ENCODE measurements around the gene MUL1.
"Not testable (repeated sequence)": the region's sequence is repeated elsewhere in the genome, so short reads cannot be mapped to it uniquely, and the experiment has no call there.

Gene MUL1

GRCh38 chr1:20511518-20512428, 3.8 kb upstream of the MUL1 start:
- peak; percentile 67 for DNase-seq (ENCODE audit: low read depth)

GRCh38 chr1:20508411-20508771, 440 bp upstream of the MUL1 start:
- DNase-seq (ENCODE audit: low read depth), result no peak

GRCh38 chr1:20507248-20507563, 745 bp downstream of the MUL1 start:
- DNase-seq (ENCODE audit: low read depth), result no peak

GRCh38 chr1:20505488-20505887, 2.5 kb downstream of the MUL1 start:
- no peak for DNase-seq (ENCODE audit: low read depth)

- DNase-seq (ENCODE audit: low read depth), result no peak
Observed at GRCh38 chr1:20500716-20501115, 7.2 kb downstream of the MUL1 start.

GRCh38 chr1:20499718-20500117, 8.2 kb downstream of the MUL1 start:
- no peak for DNase-seq (ENCODE audit: low read depth)

- no peak for DNase-seq (ENCODE audit: low read depth)
Observed at GRCh38 chr1:20499105-20499504, 8.8 kb downstream of the MUL1 start.

GRCh38 chr1:20498116-20498515, 9.8 kb downstream of the MUL1 start:
- no peak for DNase-seq (ENCODE audit: low read depth)

- DNase-seq (ENCODE audit: low read depth), result no peak
Observed at GRCh38 chr1:20497506-20497905, 10.4 kb downstream of the MUL1 start.

GRCh38 chr1:20496725-20497383, 11.1 kb downstream of the MUL1 start:
- DNase-seq (ENCODE audit: low read depth), result not testable (repeated sequence)

GRCh38 chr1:20496241-20496661, 11.7 kb downstream of the MUL1 start:
- DNase-seq (ENCODE audit: low read depth), result no peak

GRCh38 chr1:20495661-20496060, 12.3 kb downstream of the MUL1 start:
- DNase-seq (ENCODE audit: low read depth), result no peak

- DNase-seq (ENCODE audit: low read depth), result peak; percentile 82
Observed at GRCh38 chr1:20494609-20495311, 13.2 kb downstream of the MUL1 start.

- DNase-seq (ENCODE audit: low read depth), result peak; percentile 81
Observed at GRCh38 chr1:20493839-20494608, 13.9 kb downstream of the MUL1 start.

- DNase-seq (ENCODE audit: low read depth), result no peak
Observed at GRCh38 chr1:20493309-20493708, 14.6 kb downstream of the MUL1 start.

- no peak for DNase-seq (ENCODE audit: low read depth)
Observed at GRCh38 chr1:20492751-20493150, 15.2 kb downstream of the MUL1 start.

- DNase-seq (ENCODE audit: low read depth), result no peak
Observed at GRCh38 chr1:20491866-20492265, 16.1 kb downstream of the MUL1 start.

GRCh38 chr1:20491178-20491577, 16.8 kb downstream of the MUL1 start:
- no peak for DNase-seq (ENCODE audit: low read depth)

- no peak for DNase-seq (ENCODE audit: low read depth)
Observed at GRCh38 chr1:20487236-20487590, 20.7 kb downstream of the MUL1 start.

GRCh38 chr1:20486457-20487235, 21.3 kb downstream of the MUL1 start:
- DNase-seq (ENCODE audit: low read depth), result no peak
